GM19452 (cell line): Measurements from ENCODE around the gene KCNQ1.

Experiments used
- ATAC-seq: cut with Tn5 transposase; IDR thresholded peaks from one replicate; pipeline ENCODE4 v1.9.1; 2021; ENCODE audit not compliant: unreplicated experiment

KCNQ1 gene

GRCh38 chr11:2812371-2812991 is 367.7 kb downstream of the KCNQ1 start:
- ATAC-seq, result no peak

DNA sequence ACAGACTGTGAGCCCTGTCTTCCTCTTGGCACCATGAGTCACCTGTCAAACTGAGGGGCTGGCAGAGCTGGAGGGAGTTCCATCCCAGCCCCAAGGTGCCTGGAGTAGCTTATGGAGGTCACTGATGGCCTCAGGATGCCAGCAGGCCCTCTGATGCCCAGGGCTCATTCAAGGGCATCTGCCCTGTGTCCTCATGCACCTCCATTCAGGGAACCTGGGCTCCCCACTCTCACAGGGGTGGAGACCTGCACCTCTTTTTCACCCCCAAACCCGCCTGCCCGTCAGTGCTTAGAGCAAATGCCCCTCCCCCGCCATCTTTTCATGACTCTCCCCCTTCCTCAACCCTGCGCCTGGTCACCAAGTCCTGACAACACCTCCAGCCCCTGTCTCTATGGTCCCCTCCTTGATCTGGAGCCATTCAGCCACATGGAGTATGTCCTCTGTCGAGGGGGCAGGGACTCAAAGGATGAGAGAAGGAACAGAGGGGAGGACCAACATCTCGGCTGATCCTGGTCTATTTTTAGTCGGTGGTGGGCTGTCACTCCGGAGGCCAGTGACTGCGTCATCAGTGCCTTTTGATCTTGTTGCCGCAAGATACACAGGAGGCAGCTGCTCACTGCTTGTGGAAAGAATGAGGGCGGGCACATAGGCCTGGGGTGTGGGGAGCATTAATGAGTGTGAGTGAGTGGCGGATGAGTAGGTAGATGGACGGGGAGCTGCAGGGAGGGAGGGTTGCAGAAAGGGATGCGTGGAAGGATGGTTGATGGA is 368.5 kb downstream of the KCNQ1 start:
- no peak for ATAC-seq

GRCh38 chr11:2813968-2814367 is 369.2 kb downstream of the KCNQ1 start:
- no peak for ATAC-seq

DNA sequence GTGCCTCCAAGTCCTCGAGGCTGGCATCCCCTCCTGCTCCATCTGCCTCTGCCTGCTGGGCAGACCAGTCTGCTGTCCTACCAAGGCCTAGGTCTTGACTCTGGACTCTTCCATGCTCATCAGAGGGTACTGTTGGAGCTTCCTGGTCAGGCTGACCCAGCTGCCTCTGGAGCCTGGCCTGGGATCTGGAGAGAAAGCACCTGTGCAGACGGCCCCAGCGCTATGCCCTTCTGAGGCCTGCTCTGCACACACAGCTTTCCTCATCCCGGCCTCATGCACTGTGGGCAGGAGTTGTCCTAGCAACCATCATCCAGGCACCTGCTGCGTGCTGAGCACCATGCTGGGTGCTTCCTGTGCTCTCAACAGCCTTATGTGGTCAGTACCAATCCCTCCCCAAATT is 369.9 kb downstream of the KCNQ1 start:
- ATAC-seq, result no peak

DNA sequence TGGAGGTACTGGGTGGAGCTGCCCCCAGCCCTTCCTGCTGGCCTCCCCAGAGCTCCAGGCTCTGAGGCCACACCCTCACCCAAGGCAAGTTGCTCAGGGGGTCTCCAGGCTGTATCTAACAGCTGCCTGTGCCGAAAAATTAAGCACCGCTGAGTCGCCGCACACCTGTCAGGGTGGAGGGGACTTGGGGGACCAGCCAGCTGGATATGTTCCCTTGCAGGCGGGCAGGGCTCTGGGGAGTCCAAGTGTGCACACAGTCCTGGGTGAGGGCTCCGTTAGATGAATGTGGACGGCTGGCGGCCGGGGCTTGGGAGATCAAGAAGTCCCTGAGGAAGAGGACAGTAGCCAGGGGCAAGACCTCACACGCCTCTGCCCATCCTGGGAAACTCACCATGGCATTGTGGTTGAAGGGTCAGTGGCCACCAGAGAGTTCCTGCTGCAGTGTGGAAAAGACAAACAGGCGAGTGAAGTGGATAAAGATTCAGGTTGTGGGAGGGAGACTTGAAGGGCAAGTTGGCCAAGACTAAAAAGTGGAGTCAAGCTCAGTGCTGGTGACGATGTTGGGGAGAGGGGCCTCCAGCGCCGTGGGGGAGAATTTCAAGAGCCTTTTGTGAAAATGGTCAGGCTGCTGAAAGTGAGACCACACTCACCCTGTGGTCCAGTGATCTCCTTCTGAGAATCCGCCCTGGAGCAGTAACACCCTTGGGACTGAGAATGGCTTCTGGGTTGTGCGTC is 371.1 kb downstream of the KCNQ1 start:
- no peak for ATAC-seq

DNA sequence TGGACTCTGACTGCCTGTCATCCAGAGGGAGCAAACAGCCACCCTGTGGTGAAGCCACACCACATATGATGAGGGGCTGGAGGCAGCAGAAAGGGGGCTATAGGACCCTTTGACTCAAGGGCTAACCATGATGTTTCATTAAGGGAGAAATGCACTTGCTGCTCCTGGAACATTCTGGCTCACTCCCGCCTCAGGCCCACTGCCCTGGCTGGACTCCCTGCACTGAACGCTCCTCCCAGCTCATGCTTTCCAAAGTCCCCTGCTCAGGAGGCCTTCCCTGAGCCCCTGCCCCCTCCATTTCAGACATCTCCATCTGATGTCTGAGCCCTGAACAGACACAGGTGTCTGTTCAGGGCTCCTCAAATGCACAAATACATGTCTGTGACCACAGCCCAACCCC is 371.7 kb downstream of the KCNQ1 start:
- ATAC-seq, result no peak

- no peak for ATAC-seq
Observed at GRCh38 chr11:2816941-2817421, 372.2 kb downstream of the KCNQ1 start.

DNA sequence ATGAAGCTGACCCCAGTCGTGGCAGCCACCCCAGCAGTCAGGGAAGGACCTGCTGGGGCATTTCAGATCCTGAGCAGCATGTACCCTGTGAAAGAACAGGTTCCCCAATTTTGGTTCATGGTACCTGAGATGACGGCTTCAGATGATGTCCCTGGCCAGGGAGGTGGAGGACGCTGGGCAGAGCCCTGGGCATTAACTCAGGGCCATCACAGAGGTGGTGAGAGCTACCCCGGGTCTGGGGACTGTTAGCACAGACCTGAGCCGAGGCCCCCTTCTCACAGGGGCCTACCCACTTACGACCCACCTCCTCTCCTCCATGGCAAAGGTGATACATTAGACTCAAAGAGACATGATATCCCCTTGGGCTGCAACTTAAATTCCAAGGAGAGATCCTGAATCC is 372.6 kb downstream of the KCNQ1 start:
- ATAC-seq, result no peak

DNA sequence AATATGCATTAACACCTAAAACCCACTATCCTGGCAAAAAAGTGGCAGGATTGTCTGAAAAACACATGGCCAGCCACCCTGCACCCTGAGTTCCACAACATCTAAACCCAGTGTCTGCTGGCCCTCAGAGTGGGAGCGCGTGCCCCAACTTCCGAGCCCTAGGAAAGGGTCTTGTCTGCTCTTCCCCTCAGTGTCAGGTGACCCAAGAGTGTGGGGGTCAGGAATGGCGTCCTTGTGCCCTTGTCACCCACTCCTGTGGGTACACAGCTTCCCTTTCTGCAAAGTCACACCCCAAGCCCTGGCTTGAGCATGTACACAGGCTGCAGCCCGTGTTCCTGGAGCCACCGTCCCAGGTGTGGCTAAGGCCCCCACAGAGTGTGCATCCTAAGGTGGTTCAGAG is 373.2 kb downstream of the KCNQ1 start:
- no peak for ATAC-seq

GRCh38 chr11:2818503-2818902 is 373.7 kb downstream of the KCNQ1 start:
- ATAC-seq, result no peak

DNA sequence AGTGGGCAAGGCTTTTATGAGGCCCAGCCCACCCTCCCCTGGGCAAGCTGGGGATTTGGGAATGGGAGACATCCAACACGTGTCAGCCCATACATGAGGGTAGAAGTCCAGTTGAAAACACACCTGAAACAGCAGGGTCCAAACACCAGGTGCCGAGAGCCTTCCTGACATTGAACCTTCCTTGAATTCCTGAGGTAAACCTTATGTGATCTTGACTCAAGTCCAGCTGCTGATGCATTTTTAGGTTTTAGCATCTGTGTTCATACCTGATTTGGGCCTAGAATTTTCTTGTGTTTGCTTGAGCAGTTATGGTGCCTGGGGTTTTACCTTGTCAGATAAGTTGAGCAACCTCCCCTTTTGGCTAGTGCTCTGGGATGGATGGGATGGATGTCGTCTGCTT is 374.5 kb downstream of the KCNQ1 start:
- ATAC-seq, result no peak

- no peak for ATAC-seq
Observed at GRCh38 chr11:2820976-2821375, 376.2 kb downstream of the KCNQ1 start.

DNA sequence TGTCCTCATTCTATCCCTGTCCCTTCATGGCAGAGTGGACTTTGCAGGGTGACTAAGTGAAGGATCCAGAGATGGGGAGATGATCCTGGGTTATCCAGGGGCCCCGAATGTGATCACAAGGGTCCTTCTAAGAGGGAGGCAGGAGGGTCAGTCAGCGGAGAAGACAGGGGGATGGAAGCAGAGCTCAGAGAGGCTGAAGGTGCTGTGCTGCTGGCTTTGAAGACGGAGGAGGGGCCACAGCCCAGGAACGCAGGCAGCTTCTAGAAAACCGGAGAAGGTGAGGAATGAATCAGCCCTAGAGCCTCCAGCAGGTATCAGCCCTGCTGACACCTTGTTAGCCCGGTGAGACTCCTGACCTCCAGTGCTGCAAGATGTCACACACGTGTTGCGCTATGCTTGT is 377.1 kb downstream of the KCNQ1 start:
- ATAC-seq, result no peak

DNA sequence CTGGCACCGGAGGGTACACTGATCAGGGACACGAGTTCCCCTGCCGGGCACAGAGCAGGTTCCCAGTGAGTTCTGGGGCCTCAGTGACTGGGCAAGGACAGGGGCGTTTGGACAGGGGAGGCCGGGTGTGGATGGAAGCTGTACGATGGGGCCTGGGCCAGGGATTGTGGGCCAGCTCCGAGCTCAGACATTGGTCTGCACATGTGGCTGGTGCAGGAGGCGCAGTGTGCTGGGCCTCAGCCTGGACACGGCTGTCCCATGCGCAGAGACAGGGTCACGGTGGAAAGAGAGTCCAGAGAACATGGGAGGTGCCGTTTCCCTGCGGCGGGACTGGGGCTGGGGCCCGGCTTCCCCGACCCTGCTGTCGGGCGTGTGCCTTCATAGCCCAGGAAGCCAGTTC is 380.0 kb downstream of the KCNQ1 start:
- ATAC-seq, result no peak

DNA sequence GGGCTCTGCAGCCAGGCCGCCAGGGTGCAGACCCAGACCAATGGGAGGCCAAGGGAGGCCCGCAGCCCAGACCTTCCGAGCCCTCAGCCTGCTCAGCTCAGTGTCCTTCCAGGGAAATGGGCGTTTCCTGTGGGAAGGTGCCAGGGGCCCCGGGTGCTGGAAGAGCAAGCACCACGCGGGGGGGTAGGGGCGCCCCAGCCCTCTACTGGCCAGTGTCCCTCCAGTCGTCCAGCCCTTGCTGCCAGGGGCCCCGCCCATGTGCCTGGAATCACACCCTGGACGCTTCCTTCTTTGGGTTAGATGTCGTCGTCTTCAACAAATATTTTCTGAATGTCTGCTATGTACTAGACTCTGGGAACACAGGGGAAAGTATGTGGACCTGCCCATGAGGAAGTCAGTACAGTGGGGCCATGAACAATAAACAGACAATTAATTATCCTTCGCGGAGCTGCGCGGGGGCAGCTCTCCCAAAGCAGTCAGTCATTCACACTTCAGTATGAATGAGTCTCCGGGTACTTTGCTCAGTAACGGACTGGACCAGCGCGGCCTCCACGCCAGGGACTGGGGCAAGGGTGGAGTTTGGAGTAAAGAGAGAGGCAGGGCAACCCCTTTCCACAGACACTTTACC is 380.6 kb downstream of the KCNQ1 start:
- no peak for ATAC-seq

GRCh38 chr11:2825889-2826678 is 381.3 kb downstream of the KCNQ1 start:
- ATAC-seq, result no peak

DNA sequence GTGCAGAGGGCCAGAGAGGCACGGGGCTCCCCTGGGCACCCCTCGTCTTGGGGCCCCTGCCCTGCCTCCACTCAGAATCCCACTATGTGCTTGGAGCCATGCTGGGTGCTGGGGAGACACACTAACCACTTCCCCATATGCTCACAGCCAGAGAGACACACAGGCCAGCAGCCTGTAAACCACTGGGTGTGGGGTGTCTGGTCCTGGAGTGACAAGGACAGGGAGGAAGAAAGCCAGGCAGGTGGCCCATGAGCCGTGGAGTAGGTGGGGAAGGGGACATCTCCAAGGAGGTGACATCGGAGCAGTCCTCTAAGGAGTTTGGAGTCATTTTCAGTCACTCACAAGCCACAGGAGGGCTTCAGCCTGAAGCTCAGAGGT is 381.9 kb downstream of the KCNQ1 start:
- no peak for ATAC-seq

DNA sequence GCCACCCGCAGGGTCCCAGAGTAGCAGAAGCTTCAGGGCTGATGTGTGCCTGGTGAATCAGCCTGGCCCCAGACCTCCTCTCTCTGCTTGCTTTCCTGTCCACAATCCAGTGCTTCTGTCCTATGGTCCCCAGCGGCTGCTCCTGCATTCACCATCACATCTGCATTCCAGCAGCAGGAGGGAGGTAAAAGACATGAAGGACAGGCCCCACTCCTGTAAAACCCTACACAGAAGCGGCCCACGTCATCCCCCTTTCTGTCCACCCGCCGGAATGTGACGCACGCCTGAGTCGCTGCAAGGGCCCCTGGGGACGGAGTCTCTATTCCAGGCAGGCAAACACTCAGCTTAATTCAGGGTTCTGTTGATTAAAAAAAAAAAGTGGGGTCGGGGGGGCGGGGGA is 382.4 kb downstream of the KCNQ1 start:
- no peak for ATAC-seq

DNA sequence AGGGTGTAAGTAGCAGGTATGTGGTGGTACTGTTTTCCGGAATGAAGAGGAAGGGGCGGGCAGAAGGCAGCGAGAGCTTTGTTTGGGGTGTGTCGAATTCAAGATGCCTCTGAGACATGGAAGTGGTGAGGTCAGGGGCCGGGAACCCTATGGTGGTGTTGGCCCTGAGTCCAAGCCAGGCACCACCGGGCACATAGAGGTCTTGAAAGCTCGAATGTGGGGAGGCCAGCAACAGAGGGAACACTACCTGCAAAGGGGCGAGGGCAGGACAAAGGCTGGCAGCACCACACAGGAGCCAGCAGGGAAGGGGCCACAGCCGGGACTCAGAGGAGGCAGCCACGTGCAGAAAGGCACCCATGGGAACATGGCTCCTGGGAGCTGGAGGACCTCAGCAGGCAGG is 383.0 kb downstream of the KCNQ1 start:
- no peak for ATAC-seq

DNA sequence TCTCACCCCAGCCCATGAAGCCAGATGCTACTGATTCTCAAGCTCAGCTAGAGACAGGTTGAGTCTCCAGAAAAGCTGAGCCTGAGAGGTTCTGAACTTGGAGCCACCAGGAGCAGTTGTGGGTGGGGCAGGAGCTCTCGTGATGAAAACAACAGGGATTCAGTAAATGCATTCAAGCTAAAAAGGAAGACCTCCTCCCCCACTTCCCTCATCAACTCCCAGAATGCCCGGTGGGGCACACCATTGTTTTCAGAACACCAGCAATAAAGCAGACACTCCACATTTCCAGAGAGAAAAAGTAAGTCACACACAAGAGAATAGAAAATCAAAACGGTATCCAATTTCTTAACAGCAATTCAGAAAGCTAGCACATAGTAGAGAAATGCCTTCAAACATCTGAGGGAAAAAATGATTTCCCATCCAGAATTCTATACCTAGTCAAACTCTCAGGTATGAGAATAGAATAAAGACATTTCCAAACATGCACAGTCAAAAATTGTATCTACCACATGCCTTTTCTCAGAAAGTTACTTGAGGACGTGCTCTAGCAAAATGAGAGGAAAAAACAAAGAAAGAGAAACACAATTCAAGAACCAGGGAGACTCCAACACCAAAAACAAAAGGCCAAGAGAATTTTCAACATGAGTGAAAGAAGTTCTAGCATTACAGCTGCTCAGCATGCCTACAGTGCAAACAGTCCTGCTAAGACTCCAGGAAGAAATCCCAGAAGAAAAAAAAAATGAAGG is 383.9 kb downstream of the KCNQ1 start:
- ATAC-seq, result no peak
